Transverse colon (tissue), 4 donors: ENCODE measurements around the gene ARMC3.

Experiments used
- EP300 ChIP-seq: sonication (generic); formaldehyde crosslinking; IDR thresholded peaks from one replicate; pipeline ENCODE4 v1.6.1; 2017; ENCODE audit warnings: antibody characterized with exemption, low read depth
- POLR2A ChIP-seq: fragments of 450-650 bp; IDR thresholded peaks from one replicate; pipeline ENCODE4 v1.6.1; 2016; ENCODE audit warnings: antibody characterized with exemption, mild to moderate bottlenecking, moderate library complexity
- POLR2AphosphoS5 ChIP-seq, 3 donors: sonication (generic); formaldehyde crosslinking; IDR thresholded peaks; one replicate each; pipeline ENCODE4 v1.6.1; 2016; ENCODE audit warnings: antibody characterized with exemption in 3 of 3
- TF ChIP-seq, protein P1 (sequence below), 5 experiments: fragments of 200-600 bp in 3 of 5; fragments of 450-650 bp in 2 of 5; sonication (generic) in 3 of 5; IDR thresholded peaks; 1 replicate in 2 of 5; 2 replicates in 3 of 5; pipeline ENCODE4 v1.5.1; 2016 to 2017; ENCODE audit warnings: antibody characterized with exemption in 5 of 5, inconsistent platforms in 3 of 5, mild to moderate bottlenecking in 2 of 5, moderate library complexity in 1 of 5

DNA sequence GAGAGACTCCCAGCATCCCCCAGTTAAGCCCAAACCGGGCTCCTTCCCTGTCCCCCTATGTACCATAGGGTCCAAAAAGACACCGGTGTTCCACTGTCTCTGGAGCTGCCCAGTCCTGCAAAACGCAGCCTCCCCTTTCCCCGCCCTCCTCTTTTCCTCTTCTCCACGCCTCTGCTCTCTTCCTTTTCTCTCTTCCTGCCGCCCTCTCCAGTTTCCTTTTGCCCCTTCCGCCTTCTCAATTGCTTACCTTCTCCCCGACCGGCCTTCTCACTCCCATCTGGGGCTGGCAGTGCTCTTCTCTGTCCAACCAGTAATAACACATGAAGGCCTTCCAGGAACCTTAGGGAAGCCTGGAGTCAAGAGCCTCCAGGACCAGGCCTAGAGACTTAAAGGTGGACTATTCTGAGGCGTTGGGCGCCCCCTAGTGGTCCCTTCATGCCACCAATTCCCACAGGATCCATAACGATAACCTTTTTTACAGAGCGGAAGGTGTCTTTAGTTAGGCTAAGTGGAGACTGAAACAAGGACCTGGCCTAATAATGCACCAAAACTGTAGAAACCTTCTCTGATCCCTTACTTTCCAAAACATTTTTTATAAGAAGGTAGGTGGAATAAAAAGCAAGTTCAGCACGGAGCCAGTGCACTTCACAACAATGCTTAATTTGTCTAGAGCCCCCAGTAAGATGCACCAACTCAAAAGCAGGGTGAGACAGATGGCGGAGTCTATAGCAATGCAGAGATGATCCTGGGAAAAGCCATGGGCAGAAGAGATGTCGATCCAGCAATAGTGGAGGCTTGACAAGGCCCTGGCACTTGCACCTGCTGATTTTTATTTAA lies 140.3 kb downstream of the ARMC3 start:
- TF ChIP-seq, protein P1, sequence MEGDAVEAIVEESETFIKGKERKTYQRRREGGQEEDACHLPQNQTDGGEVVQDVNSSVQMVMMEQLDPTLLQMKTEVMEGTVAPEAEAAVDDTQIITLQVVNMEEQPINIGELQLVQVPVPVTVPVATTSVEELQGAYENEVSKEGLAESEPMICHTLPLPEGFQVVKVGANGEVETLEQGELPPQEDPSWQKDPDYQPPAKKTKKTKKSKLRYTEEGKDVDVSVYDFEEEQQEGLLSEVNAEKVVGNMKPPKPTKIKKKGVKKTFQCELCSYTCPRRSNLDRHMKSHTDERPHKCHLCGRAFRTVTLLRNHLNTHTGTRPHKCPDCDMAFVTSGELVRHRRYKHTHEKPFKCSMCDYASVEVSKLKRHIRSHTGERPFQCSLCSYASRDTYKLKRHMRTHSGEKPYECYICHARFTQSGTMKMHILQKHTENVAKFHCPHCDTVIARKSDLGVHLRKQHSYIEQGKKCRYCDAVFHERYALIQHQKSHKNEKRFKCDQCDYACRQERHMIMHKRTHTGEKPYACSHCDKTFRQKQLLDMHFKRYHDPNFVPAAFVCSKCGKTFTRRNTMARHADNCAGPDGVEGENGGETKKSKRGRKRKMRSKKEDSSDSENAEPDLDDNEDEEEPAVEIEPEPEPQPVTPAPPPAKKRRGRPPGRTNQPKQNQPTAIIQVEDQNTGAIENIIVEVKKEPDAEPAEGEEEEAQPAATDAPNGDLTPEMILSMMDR (IDR thresholded peaks at IDR 0.05) = peak; percentile 60 to 87 (median 83)
- no peak for TF ChIP-seq POLR2A
- TF ChIP-seq EP300 = no peak
- TF ChIP-seq POLR2AphosphoS5 (IDR thresholded peaks at IDR 0.05) = no peak
